HEK293T (cell line): ENCODE results near the gene PRKG1.

Experiments
- SP1 ChIP-seq: fragments of 450-650 bp; IDR thresholded peaks from 2 replicates; pipeline ENCODE4 v1.6.1; 2017
- TARDBP ChIP-seq: fragments of 450-650 bp; IDR thresholded peaks from 2 replicates; pipeline ENCODE4 v1.6.1; 2016

DNA sequence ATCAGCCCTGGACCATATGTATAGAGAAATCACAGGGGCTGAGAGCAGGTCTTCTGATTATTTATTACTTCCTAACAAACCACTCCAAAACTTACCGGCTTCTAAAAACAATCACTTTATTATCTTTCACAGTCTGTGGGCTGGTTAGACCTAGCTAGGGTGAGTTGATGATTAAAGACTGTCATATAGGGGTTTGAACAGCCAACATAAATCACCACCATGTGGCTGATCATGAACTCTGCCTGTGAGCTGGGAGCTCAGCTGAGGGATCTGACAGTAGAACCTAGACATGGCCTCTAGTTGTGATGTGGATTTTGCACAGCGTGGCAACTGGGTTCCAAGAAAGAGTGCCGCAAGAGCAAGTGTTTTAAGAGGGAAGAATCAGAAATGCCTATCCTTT is 319.8 kb downstream of the PRKG1 start:
- TF ChIP-seq TARDBP, result no peak
- no peak for TF ChIP-seq SP1
